Measurements from ENCODE around the gene KRT6A.

DNA sequence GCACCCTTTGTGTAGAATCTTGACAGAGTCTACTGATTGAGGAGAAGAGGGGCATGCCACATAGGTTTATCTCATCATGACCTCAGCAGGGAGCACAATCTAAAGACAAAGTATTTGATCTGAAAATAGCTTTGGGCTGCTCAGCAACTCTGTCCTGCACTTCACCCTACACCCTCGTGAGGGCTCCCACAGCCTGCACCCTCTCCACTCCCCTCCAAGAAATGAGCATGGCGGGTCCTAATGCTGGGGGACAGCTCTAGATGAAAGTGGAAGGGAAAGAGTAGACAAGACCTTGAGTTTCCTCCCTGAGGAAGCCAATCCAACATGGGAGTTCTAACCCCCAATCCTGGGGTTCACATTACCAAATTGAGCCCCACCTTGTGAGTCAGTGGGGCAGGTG, 37.8 kb upstream of the KRT6A start:
- TF ChIP-seq, protein P1, sequence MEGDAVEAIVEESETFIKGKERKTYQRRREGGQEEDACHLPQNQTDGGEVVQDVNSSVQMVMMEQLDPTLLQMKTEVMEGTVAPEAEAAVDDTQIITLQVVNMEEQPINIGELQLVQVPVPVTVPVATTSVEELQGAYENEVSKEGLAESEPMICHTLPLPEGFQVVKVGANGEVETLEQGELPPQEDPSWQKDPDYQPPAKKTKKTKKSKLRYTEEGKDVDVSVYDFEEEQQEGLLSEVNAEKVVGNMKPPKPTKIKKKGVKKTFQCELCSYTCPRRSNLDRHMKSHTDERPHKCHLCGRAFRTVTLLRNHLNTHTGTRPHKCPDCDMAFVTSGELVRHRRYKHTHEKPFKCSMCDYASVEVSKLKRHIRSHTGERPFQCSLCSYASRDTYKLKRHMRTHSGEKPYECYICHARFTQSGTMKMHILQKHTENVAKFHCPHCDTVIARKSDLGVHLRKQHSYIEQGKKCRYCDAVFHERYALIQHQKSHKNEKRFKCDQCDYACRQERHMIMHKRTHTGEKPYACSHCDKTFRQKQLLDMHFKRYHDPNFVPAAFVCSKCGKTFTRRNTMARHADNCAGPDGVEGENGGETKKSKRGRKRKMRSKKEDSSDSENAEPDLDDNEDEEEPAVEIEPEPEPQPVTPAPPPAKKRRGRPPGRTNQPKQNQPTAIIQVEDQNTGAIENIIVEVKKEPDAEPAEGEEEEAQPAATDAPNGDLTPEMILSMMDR (IDR thresholded peaks at IDR 0.05): no peak
- TF ChIP-seq EZH2 (IDR thresholded peaks at IDR 0.05): no peak
- no peak for TF ChIP-seq EZH2phosphoT487 (IDR thresholded peaks at IDR 0.05)

Measured in neural progenitor cell (in vitro differentiated cells).